Left lung (tissue), 10 donors: ENCODE results near the gene MICAL2. TPM values are rescaled to one million over a fixed set of nuclear protein-coding genes. Genes with fewer than 3 reads are reported as not detected.
A peak's percentile ranks its signal among the peaks of the same experiment; 100 is the strongest.

ENCODE experiments used
- ATAC-seq: fragments of 200-7000 bp; cut with Tn5 transposase; one replicate; pipeline ENCODE4 v1.9.1; 2020; ENCODE audit warnings: moderate library complexity
- DNase-seq, 4 donors: peaks; one replicate each; pipeline ENCODE4 v3.0.0-alpha.2; 2013 to 2020
- H3K27ac ChIP-seq, 2 donors: fragments of 200-600 bp; sonication (generic) in 1 of 2; one replicate each; pipeline versions ENCODE4 v1.5.0 to v1.8.0; 2020 to 2021
- H3K27me3 ChIP-seq, 2 donors: fragments of 200-600 bp; sonication (generic) in 1 of 2; one replicate each; pipeline versions ENCODE4 v1.5.0 to v1.8.0; 2020 to 2021
- H3K36me3 ChIP-seq, 2 donors: fragments of 200-600 bp; sonication (generic) in 1 of 2; one replicate each; pipeline versions ENCODE4 v1.5.0 to v1.8.0; 2020 to 2021
- H3K4me1 ChIP-seq, 2 donors: fragments of 200-600 bp; one replicate each; pipeline ENCODE4 v1.8.0; 2021
- H3K4me3 ChIP-seq, 2 donors: fragments of 200-600 bp; sonication (generic) in 1 of 2; one replicate each; pipeline versions ENCODE4 v1.5.0 to v1.8.0; 2020 to 2021; ENCODE audit warnings: mild to moderate bottlenecking in 1 of 2
- H3K9me3 ChIP-seq, 2 donors: fragments of 200-600 bp; sonication (generic) in 1 of 2; one replicate each; pipeline versions ENCODE4 v1.5.0 to v1.8.0; 2020 to 2021
- intact Hi-C, 2 donors: fragments of 100-400 bp; cut with DNase I; formaldehyde crosslinking; loops; one replicate each; pipeline versions ENCODE4 v1.11.2 to v1.14.2; 2022
- polyA plus RNA-seq, 6 donors: library from polyadenylated mRNA; unstranded; fragments of 120-200 nt; gene quantifications; one replicate each; pipeline ENCODE4 v1.2.1, GENCODE V29; 2013; ENCODE audit not compliant: insufficient read length in 6 of 6
- total RNA-seq, 2 donors: library from RNA; stranded (reverse); fragmentation: NEBNext Ultra II Directional; extraction: Animal tissue kit (Norgen Biotek cat#: 25700); gene quantifications; one replicate each; pipeline ENCODE4 v1.2.1, GENCODE V29; 2021
- TF ChIP-seq, protein P1 (sequence below), 2 donors: fragments of 200-600 bp; sonication (generic) in 1 of 2; IDR thresholded peaks; one replicate each; pipeline versions ENCODE4 v1.5.0 to v1.8.0; 2021; ENCODE audit warnings: antibody characterized with exemption in 2 of 2
- donor health status: DM: no; HTN: yes; CAD: no.
- donor health status: DM: no; HTN: no; CAD: no.

MICAL2 gene
- total and polyA plus RNA-seq, 8 donors: 49.8 to 293 (median 89.4) TPM

DNA sequence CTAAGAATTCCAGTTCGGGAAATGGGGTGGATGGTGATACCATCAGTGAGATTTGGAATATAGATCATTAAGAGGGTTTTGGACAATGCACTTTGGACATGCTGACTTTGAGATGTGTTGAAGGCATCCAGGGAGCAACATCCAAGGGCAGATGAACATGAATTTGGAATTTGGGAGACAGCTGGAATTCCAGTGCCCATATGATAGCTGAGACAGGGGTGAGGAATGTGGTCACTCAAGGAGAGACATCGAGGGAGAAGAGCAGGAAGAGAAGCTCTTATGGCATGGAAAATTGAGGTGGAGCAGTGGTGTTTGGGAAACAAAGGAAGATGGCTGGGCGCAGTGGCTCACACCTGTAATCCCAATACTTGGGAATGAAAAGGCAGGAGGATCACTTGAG, 11.8 kb upstream of the MICAL2 start:
- ATAC-seq (no peak), DNase-seq (no peak)
- no peaks in the 10 kb centered on the region for H3K36me3 ChIP-seq
- intact Hi-C loops: no loop called here
- no peak overlapping the region for H3K27ac ChIP-seq
- no peaks in the 10 kb centered on the region for H3K27me3 ChIP-seq
- peaks cover 3 to 37% of the 10 kb centered on the region in 2 donors for H3K4me1 ChIP-seq
- H3K9me3 ChIP-seq: no peaks in the 10 kb centered on the region
- TF ChIP-seq, protein P1, sequence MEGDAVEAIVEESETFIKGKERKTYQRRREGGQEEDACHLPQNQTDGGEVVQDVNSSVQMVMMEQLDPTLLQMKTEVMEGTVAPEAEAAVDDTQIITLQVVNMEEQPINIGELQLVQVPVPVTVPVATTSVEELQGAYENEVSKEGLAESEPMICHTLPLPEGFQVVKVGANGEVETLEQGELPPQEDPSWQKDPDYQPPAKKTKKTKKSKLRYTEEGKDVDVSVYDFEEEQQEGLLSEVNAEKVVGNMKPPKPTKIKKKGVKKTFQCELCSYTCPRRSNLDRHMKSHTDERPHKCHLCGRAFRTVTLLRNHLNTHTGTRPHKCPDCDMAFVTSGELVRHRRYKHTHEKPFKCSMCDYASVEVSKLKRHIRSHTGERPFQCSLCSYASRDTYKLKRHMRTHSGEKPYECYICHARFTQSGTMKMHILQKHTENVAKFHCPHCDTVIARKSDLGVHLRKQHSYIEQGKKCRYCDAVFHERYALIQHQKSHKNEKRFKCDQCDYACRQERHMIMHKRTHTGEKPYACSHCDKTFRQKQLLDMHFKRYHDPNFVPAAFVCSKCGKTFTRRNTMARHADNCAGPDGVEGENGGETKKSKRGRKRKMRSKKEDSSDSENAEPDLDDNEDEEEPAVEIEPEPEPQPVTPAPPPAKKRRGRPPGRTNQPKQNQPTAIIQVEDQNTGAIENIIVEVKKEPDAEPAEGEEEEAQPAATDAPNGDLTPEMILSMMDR (IDR thresholded peaks at IDR 0.05): no peak
- H3K4me3 ChIP-seq: no peak overlapping the region

DNA sequence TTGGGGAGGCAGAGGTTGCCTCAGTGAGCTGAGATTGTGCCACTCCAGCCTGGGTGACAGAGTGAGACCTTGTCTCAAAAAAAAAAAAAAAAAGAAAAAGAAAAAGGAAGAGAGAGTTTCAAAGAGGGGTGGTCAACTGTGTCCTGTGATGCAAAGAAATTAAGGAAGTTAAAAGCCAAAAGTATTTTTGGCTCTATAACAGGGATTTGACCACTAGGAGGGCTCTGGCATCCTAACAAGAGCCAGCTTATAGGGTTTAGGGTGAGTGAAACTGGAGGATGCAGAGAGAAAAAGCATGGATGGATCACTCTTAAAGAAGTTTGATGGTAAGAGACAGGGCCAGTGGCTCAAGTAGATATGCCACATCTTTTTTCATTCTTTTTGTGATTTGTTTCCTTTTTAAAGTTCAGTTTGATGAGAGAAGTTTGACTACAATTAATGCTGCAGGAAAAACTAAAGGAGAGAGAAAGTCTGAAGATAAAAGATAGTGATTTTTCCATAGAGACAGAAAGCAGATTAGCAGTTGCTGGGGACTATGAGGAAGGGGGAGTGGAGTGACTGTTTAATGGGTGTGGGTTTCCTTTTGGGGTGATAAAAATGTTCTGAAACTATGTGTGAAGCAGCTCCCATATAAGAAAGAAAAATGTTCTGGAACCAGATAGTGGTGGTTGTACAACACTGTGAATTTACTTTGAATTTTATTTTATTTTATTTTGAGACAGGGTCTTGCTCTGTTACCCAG, 11.1 kb upstream of the MICAL2 start:
- Histone ChIP-seq H3K36me3 (no peaks in the 10 kb centered on the region), H3K4me3 (no peak overlapping the region), H3K27me3 (no peaks in the 10 kb centered on the region), H3K27ac (no peak overlapping the region), H3K9me3 (no peaks in the 10 kb centered on the region), H3K4me1 (peaks cover 3 to 42% of the 10 kb centered on the region in 2 donors)
- intact Hi-C loops: no loop called here
- TF ChIP-seq, protein P1 (IDR thresholded peaks at IDR 0.05): no peak
- DNase-seq (no peak), ATAC-seq (no peak)

DNA sequence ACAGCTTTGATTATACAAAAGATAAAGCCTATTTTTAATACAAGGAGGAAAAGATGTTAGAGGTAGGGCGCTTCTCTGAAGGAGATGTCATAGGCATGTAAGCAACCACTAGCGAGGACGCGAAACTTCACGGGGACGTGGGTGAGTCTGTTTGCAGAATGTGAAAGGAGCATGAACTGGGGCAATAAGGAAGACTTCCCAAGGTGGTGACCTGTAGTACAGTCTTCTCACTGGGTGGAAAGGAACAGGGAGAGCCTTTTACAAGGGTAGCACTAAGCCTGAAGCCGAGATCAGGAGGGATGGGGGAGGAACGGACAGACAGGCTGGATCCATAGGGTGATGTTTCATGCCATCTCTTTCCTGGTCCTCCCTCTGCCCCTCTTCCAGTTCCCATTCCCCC, 10.0 kb upstream of the MICAL2 start:
- peak overlapping the region in 1 of 2 donors; percentile 20 for H3K27ac ChIP-seq
- no peak for DNase-seq
- H3K27me3 ChIP-seq: no peaks in the 10 kb centered on the region
- TF ChIP-seq, protein P1 (IDR thresholded peaks at IDR 0.05): no peak
- no peak overlapping the region for H3K4me3 ChIP-seq
- intact Hi-C loops: no loop called here
- peaks cover 3 to 34% of the 10 kb centered on the region in 2 donors for H3K4me1 ChIP-seq
- H3K36me3 ChIP-seq: no peaks in the 10 kb centered on the region
- H3K9me3 ChIP-seq: no peaks in the 10 kb centered on the region
- ATAC-seq: no peak

DNA sequence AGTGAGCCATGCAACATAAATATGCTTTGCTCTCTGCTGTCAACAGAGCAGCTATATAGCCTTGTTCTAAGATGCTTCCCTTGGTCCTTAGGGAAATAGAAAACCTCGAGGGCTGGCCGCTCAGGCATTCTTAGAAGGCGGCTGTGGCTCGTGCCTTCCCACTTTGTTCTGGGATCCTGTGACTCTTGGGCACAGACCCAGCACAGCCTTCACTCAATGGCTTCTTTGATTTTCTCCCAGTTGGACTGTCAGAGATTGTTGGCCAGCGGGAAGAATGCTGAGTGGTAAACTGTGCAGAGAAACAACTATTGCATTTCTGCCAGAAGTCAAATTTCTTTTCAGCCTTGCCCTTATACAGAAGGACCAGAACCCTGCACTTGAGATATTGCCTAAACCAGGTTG, 9.5 kb upstream of the MICAL2 start:
- no peaks in the 10 kb centered on the region for H3K36me3 ChIP-seq
- H3K9me3 ChIP-seq: no peaks in the 10 kb centered on the region
- H3K4me3 ChIP-seq: no peak overlapping the region
- H3K4me1 ChIP-seq: peaks cover 3 to 34% of the 10 kb centered on the region in 2 donors
- ATAC-seq: peak; percentile 77
- H3K27me3 ChIP-seq: no peaks in the 10 kb centered on the region
- intact Hi-C loops: no loop called here
- peak overlapping the region in 1 of 2 donors; percentile 20 for H3K27ac ChIP-seq
- no peak for DNase-seq
- TF ChIP-seq, protein P1 (IDR thresholded peaks at IDR 0.05): no peak

DNA sequence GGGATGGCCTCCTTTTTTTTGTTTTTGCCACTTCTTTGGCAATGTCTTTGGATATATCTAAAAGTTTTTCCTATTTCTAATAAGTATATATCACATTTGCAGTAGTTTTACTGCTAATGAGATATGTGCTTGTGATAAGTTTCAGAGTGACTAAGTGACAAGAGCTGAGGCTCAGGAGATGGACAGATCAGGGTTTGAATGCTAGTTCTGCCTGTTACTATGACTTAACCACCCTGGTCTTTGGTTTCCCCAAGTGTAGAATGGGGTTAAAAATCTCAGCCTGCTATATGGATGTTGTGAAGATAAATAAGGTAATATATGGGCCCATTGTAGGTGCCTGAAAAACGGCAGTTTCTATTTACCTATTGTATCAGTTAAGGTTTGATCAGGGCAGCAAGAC, 9.1 kb upstream of the MICAL2 start:
- H3K27me3 ChIP-seq: no peaks in the 10 kb centered on the region
- no peaks in the 10 kb centered on the region for H3K9me3 ChIP-seq
- DNase-seq (no peak), ATAC-seq (no peak)
- H3K4me1 ChIP-seq: peaks cover 3 to 34% of the 10 kb centered on the region in 2 donors
- H3K27ac ChIP-seq: no peak overlapping the region
- intact Hi-C loops: no loop called here
- H3K4me3 ChIP-seq: no peak overlapping the region
- no peaks in the 10 kb centered on the region for H3K36me3 ChIP-seq
- TF ChIP-seq, protein P1 (IDR thresholded peaks at IDR 0.05): no peak
